GM18909 (cell line): ENCODE results near the gene ZNF428.
"Not testable (repeated sequence)": the region's sequence is repeated elsewhere in the genome, so short reads cannot be mapped to it uniquely, and the experiment has no call there.

Experiments
- ATAC-seq: cut with Tn5 transposase; IDR thresholded peaks from one replicate; pipeline ENCODE4 v1.9.1; 2021; ENCODE audit warnings: mild to moderate bottlenecking; ENCODE audit not compliant: unreplicated experiment, poor library complexity

Gene ZNF428

GRCh38 chr19:43640424-43640757 is 21.0 kb upstream of the ZNF428 start:
- no peak for ATAC-seq

- ATAC-seq = no peak
Measured at GRCh38 chr19:43639519-43640423, 20.3 kb upstream of the ZNF428 start, which contains the start of gene CADM4. Gene CADM4 (minus strand): TSS chr19:43639850. CDS start chr19:43639790, 60 bp downstream.

GRCh38 chr19:43638995-43639518 is 19.6 kb upstream of the ZNF428 start:
- no peak for ATAC-seq

GRCh38 chr19:43638214-43638994 is 19.0 kb upstream of the ZNF428 start:
- no peak for ATAC-seq

- ATAC-seq = no peak
Measured at GRCh38 chr19:43636121-43636683, 16.8 kb upstream of the ZNF428 start.

- not testable (repeated sequence) for ATAC-seq
Measured at GRCh38 chr19:43635561-43635940, 16.1 kb upstream of the ZNF428 start.

GRCh38 chr19:43634872-43635560 is 15.6 kb upstream of the ZNF428 start:
- ATAC-seq = no peak

GRCh38 chr19:43634506-43634871 is 15.1 kb upstream of the ZNF428 start:
- no peak for ATAC-seq

- no peak for ATAC-seq
Measured at GRCh38 chr19:43634068-43634467, 14.6 kb upstream of the ZNF428 start.

GRCh38 chr19:43633520-43633919 is 14.1 kb upstream of the ZNF428 start:
- no peak for ATAC-seq

GRCh38 chr19:43631491-43631890 is 12.1 kb upstream of the ZNF428 start:
- no peak for ATAC-seq

- no peak for ATAC-seq
Measured at GRCh38 chr19:43628646-43629326, 9.4 kb upstream of the ZNF428 start.

- ATAC-seq = no peak
Measured at GRCh38 chr19:43626838-43627237, 7.4 kb upstream of the ZNF428 start.

- no peak for ATAC-seq
Measured at GRCh38 chr19:43625918-43626579, 6.6 kb upstream of the ZNF428 start.

GRCh38 chr19:43624933-43625332 is 5.5 kb upstream of the ZNF428 start:
- ATAC-seq = no peak

- ATAC-seq = no peak
Measured at GRCh38 chr19:43623889-43624670, 4.7 kb upstream of the ZNF428 start.

GRCh38 chr19:43622956-43623355 is 3.5 kb upstream of the ZNF428 start:
- ATAC-seq = no peak

- no peak for ATAC-seq
Measured at GRCh38 chr19:43622070-43622469, 2.6 kb upstream of the ZNF428 start.
